ENCODE data around the gene PLEKHG2. TPM values are rescaled to one million over a fixed set of nuclear protein-coding genes. Genes with fewer than 3 reads are reported as not detected.
"Not testable (repeated sequence)": the region's sequence is repeated elsewhere in the genome, so short reads cannot be mapped to it uniquely, and the experiment has no call there.

Gene PLEKHG2
- polyA plus RNA-seq, 2 of the 4 experiments (the other 2 are of a cell fraction) = 21.6 to 41.7 TPM

- TF ChIP-seq ESRRA (IDR thresholded peaks at IDR 0.05; ENCODE audit: borderline replicate concordance, low read length) (no peak), CEBPB (IDR thresholded peaks at IDR 0.05) (no peak), HDAC2 (IDR thresholded peaks at IDR 0.05) (no peak), HOXA7 (CRISPR knock-in tag; IDR thresholded peaks at IDR 0.05) (no peak)
- TF ChIP-seq, protein P1, sequence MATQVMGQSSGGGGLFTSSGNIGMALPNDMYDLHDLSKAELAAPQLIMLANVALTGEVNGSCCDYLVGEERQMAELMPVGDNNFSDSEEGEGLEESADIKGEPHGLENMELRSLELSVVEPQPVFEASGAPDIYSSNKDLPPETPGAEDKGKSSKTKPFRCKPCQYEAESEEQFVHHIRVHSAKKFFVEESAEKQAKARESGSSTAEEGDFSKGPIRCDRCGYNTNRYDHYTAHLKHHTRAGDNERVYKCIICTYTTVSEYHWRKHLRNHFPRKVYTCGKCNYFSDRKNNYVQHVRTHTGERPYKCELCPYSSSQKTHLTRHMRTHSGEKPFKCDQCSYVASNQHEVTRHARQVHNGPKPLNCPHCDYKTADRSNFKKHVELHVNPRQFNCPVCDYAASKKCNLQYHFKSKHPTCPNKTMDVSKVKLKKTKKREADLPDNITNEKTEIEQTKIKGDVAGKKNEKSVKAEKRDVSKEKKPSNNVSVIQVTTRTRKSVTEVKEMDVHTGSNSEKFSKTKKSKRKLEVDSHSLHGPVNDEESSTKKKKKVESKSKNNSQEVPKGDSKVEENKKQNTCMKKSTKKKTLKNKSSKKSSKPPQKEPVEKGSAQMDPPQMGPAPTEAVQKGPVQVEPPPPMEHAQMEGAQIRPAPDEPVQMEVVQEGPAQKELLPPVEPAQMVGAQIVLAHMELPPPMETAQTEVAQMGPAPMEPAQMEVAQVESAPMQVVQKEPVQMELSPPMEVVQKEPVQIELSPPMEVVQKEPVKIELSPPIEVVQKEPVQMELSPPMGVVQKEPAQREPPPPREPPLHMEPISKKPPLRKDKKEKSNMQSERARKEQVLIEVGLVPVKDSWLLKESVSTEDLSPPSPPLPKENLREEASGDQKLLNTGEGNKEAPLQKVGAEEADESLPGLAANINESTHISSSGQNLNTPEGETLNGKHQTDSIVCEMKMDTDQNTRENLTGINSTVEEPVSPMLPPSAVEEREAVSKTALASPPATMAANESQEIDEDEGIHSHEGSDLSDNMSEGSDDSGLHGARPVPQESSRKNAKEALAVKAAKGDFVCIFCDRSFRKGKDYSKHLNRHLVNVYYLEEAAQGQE (IDR thresholded peaks at IDR 0.05) = no peak
These were observed 35.8 kb downstream of the PLEKHG2 start (continued) for GRCh38 chr19:39448271-39448670.

DNA sequence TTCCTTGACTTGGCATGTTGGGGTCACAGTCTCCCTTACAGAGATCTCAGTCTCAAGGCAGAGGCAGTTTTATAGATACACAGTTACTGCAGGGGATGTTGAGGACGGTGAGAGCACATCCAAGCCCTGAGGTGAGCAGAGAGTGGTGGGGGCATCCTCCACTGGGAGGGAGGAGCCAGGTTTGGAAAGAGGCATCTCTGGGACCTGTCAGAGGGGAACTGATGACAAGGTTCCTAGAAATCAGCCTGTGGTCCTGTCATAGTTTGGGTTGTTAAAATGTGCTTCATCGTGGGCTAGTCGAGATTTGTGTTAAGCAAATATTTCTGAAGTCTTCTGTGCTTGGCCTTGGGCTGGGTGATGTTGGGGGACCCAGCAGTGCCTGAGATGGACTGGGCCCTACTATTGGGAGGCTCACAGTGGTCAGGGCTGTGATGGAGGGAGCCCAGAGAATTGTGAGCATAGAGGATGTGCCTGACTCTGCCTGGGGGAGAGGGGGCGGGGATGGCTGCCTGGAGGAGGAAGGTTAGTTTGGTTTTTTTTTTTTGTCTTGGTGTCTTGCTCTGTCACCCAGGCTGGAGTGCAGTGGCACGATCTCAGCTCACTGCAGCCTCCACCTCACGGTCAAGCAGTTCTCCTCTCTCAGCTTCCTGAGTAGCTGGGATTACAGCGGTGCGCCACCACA is 36.8 kb downstream of the PLEKHG2 start:
- FAIRE-seq (no peak), DNase-seq (ENCODE audit: low read depth in 1 of 2, low spot score in 1 of 2) (no peak), ATAC-seq (no peak)
- H3K27ac ChIP-seq = no peak overlapping the region
- peaks cover 24% of the 10 kb centered on the region; the same call in 2 of the 3 replicates for H3K4me1 ChIP-seq
- CTCF ChIA-PET = interaction anchor here (0.6 to 14.2 kb wide), 10 partner anchors 9 to 102 kb away, joined by 3 to 279 read pairs (median 4); partner anchors contain the start of genes EID2B and PLEKHG2
- H3K9me3 ChIP-seq = no peaks in the 10 kb centered on the region
- H3K4me3 ChIP-seq = no peak overlapping the region
- POLR2A ChIA-PET = interaction anchor here (0.6 to 1.7 kb wide), 4 partner anchors 14 to 888 kb away, joined by 3 to 8 read pairs (median 4); partner anchors contain the start of genes RPS16 and TIMM50
- 85% methylated on average over 8 of the region's 8 CpGs for WGBS (ENCODE audit: missing lambda C conversion rate)
- no peak overlapping the region for H3K4me2 ChIP-seq
- TF ChIP-seq PHF8 (IDR thresholded peaks at IDR 0.05; ENCODE audit: borderline replicate concordance, low read depth) (no peak), FOSL2 (IDR thresholded peaks at IDR 0.05) (no peak), FOSL2 (CRISPR knock-in tag; IDR thresholded peaks at IDR 0.05) (no peak), HOXA7 (CRISPR knock-in tag; IDR thresholded peaks at IDR 0.05) (no peak)

- ATAC-seq; H3K27ac ChIP-seq; DNase-seq (ENCODE audit: low read depth in 1 of 2, low spot score in 1 of 2); H3K4me3 ChIP-seq; FAIRE-seq; H3K4me2 ChIP-seq; H3K9me3 ChIP-seq: not testable (repeated sequence)
- WGBS (ENCODE audit: missing lambda C conversion rate) = 94% methylated on average over 8 of the region's 8 CpGs
- POLR2A ChIA-PET = interaction anchor here (1.9 kb wide), 1 partner anchor 16 kb away, joined by 11 read pairs; the partner anchor contains the start of gene RPS16
- H3K4me1 ChIP-seq = peaks cover 22% of the 10 kb centered on the region; the same call in 2 of the 3 replicates
- CTCF ChIA-PET = interaction anchor here (1.0 to 14.2 kb wide), 3 partner anchors 19 to 82 kb away, joined by 5 to 279 read pairs (median 193); partner anchors contain the start of gene EID2B
These were observed 38.8 kb downstream of the PLEKHG2 start for GRCh38 chr19:39451257-39451656.

GRCh38 chr19:39463403-39463802 is 50.9 kb downstream of the PLEKHG2 start:
- H3K9me3 ChIP-seq = no peaks in the 10 kb centered on the region
- no peak for TF ChIP-seq PHF8 (IDR thresholded peaks at IDR 0.05; ENCODE audit: borderline replicate concordance, low read depth)
- TF ChIP-seq KDM1A (IDR thresholded peaks at IDR 0.05; ENCODE audit: low read depth) = no peak
- no peak for TF ChIP-seq SREBF2 (IDR thresholded peaks at IDR 0.05)
- H3K4me1 ChIP-seq = peaks cover 5% of the 10 kb centered on the region
- FAIRE-seq (peak; percentile 99), ATAC-seq (no peak), DNase-seq (ENCODE audit: low read depth in 1 of 2, low spot score in 1 of 2) (no peak)
- H3K27ac ChIP-seq = no peak overlapping the region
- CTCF ChIA-PET = interaction anchor here (0.8 to 21.9 kb wide), 10 partner anchors 12 to 209 kb away, joined by 3 to 305 read pairs (median 16); partner anchors contain the start of genes DLL3, EID2B, SUPT5H and TIMM50
- POLR2A ChIA-PET = interaction anchor here (1.0 to 1.6 kb wide), 3 partner anchors 17 to 27 kb away, joined by 3 to 5 read pairs (median 4); partner anchors contain the start of genes RPS16, SUPT5H and TIMM50
- H3K4me2 ChIP-seq = no peak overlapping the region
- H3K4me3 ChIP-seq = no peak overlapping the region
- 89% methylated on average over 3 of the region's 3 CpGs for WGBS (ENCODE audit: missing lambda C conversion rate)

Data from A549 (cell line).